Body of pancreas (tissue), 4 donors: ENCODE measurements around the gene AIFM2. TPM values are rescaled to one million over a fixed set of nuclear protein-coding genes. Genes with fewer than 3 reads are reported as not detected.
"Not testable (repeated sequence)": the region's sequence is repeated elsewhere in the genome, so short reads cannot be mapped to it uniquely, and the experiment has no call there.

ENCODE experiments used
- ATAC-seq: fragments of 150-250 bp; one replicate; pipeline ENCODE4 v1.9.1; 2016
- DNase-seq, 4 donors: peaks; one replicate each; pipeline ENCODE4 v3.0.0-alpha.2; 2019
- H3K27ac ChIP-seq, 4 donors: fragments of 200-600 bp; sonication (generic); 1 replicate in 3 of 4; 2 replicates in 1 of 4; pipeline versions ENCODE4 v1.5.1 to v1.6.1; 2016 to 2019; ENCODE audit warnings: mild to moderate bottlenecking in 1 of 4, mixed read lengths in 1 of 4, moderate library complexity in 1 of 4
- H3K27me3 ChIP-seq, 2 donors: fragments of 200-600 bp; sonication (generic); one replicate each; pipeline ENCODE4 v1.6.0; 2016; ENCODE audit warnings: mild to moderate bottlenecking in 1 of 2
- H3K36me3 ChIP-seq, 2 donors: fragments of 200-600 bp; sonication (generic); replicated peaks in 1 of 2; 2 replicates each; pipeline ENCODE4 v1.5.1; 2016; ENCODE audit warnings: low read depth in 2 of 2; ENCODE audit not compliant: insufficient read depth in 1 of 2
- H3K4me1 ChIP-seq: fragments of 200-600 bp; sonication (generic); one replicate; pipeline ENCODE4 v1.6.0; 2016
- H3K4me3 ChIP-seq, 2 donors: fragments of 200-600 bp; sonication (generic); 1 replicate in 1 of 2; 2 replicates in 1 of 2; pipeline ENCODE4 v1.5.1; 2016 to 2019
- H3K9me3 ChIP-seq, 3 donors: fragments of 200-600 bp; sonication (generic); 1 replicate in 2 of 3; 2 replicates in 1 of 3; pipeline ENCODE4 v1.5.1; 2016
- POLR2A ChIP-seq, 3 donors: fragments of 450-650 bp; IDR thresholded peaks; one replicate each; pipeline ENCODE4 v1.6.1; 2016; ENCODE audit warnings: antibody characterized with exemption in 3 of 3, mild to moderate bottlenecking in 2 of 3
- WGBS, 2 donors: methylation state at CpG; one replicate each; pipeline ENCODE4 v1.1.5; 2017; 5-methylcytosine and 5-hydroxymethylcytosine counted together
- intact Hi-C: fragments of 100-400 bp; cut with DNase I; formaldehyde crosslinking; loops from one replicate; pipeline ENCODE4 v1.15.1; 2023
- total RNA-seq, 2 donors: library from RNA; depleted of rRNA; stranded (reverse); fragments of >200 nt; gene quantifications; one replicate each; pipeline ENCODE4 v1.1.0, GENCODE V29; 2016
- TF ChIP-seq, protein P1 (sequence below), 7 experiments: fragments of 450-650 bp in 4 of 7; fragments of 200-600 bp in 3 of 7; sonication (generic) in 3 of 7; IDR thresholded peaks; one replicate each; pipeline ENCODE4 v1.5.1; 2016 to 2019; ENCODE audit warnings: antibody characterized with exemption in 7 of 7

The AIFM2 gene
- total RNA-seq, 2 donors from 2014 or later, result 4.2 to 12.2 TPM

DNA sequence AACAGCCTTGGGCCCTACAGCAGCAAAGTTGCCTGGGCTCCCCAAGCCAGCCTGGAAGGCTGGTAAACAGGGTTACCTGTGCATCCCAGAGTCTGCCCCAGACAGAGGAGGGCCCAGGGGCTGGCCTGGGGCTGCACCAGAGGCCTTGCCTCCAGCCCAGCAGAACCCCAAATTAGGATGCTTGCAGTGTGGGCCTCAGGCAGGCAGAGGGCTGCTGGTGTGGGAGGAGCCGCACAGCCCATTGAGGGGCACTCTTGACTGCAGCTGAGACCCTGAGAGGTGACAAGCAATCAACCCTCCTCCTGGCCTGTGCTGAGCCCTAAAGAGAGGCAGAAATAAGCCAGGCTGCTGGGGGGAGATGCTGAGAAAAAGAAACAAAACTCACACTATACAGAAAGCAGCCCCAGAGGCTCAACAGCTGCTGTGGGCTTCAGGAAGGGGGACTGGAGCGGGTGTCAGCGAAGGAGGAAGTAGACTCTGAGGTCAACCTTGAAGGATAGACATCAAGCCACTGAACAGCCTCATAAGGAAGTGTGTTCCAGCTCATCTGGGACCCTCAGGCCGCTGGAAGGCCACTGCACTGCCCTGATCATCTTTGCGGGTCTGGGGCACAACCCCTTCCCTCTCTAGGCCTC, 6.6 kb downstream of the AIFM2 start:
- DNase-seq (no peak), ATAC-seq (no peak)
- no peaks in the 10 kb centered on the region for H3K4me1 ChIP-seq
- WGBS, 2 donors, result 75 to 86% methylated on average over 4 to 5 of the region's 5 CpGs
- no peaks in the 10 kb centered on the region for H3K36me3 ChIP-seq
- no peak for TF ChIP-seq POLR2A (IDR thresholded peaks at IDR 0.05)
- TF ChIP-seq, protein P1, sequence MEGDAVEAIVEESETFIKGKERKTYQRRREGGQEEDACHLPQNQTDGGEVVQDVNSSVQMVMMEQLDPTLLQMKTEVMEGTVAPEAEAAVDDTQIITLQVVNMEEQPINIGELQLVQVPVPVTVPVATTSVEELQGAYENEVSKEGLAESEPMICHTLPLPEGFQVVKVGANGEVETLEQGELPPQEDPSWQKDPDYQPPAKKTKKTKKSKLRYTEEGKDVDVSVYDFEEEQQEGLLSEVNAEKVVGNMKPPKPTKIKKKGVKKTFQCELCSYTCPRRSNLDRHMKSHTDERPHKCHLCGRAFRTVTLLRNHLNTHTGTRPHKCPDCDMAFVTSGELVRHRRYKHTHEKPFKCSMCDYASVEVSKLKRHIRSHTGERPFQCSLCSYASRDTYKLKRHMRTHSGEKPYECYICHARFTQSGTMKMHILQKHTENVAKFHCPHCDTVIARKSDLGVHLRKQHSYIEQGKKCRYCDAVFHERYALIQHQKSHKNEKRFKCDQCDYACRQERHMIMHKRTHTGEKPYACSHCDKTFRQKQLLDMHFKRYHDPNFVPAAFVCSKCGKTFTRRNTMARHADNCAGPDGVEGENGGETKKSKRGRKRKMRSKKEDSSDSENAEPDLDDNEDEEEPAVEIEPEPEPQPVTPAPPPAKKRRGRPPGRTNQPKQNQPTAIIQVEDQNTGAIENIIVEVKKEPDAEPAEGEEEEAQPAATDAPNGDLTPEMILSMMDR (IDR thresholded peaks at IDR 0.05), result no peak
- intact Hi-C loops, result no loop called here
- no peaks in the 10 kb centered on the region for H3K9me3 ChIP-seq
- H3K27ac ChIP-seq, result no peak overlapping the region
- no peaks in the 10 kb centered on the region for H3K27me3 ChIP-seq
- H3K4me3 ChIP-seq, result no peak overlapping the region

DNA sequence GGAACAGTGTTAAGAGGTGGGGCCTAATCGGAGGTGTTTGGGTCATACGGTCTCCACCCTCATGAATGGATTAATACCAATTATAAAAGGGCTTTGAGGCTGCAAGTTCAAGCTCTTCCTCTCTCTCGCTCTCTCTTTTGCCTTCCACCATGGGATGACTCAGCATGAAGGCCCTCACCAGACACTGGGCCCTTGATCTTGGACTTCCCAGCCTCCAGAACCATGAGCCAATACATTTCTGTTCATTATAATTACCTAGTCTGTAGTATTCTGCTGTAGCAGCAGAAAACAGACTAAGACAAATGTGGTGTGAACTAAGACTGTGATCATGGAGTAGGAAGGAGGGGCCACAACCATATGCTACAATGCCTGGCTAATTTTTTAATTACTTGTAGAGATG, 7.7 kb downstream of the AIFM2 start:
- TF ChIP-seq POLR2A (IDR thresholded peaks at IDR 0.05), result no peak
- TF ChIP-seq, protein P1 (IDR thresholded peaks at IDR 0.05), result no peak
- ATAC-seq, result no peak
- no peaks in the 10 kb centered on the region for H3K36me3 ChIP-seq
- WGBS, 2 donors, result 95 to 97% methylated on average over 3 of the region's 3 CpGs
- no peaks in the 10 kb centered on the region for H3K9me3 ChIP-seq
- no peaks in the 10 kb centered on the region for H3K4me1 ChIP-seq
- H3K27ac ChIP-seq, result no peak overlapping the region
- H3K27me3 ChIP-seq, result no peaks in the 10 kb centered on the region
- no peak overlapping the region for H3K4me3 ChIP-seq
- intact Hi-C loops, result no loop called here
- DNase-seq, result no peak

- no peak overlapping the region for H3K27ac ChIP-seq
- TF ChIP-seq, protein P1 (IDR thresholded peaks at IDR 0.05), result no peak
- no peak for TF ChIP-seq POLR2A (IDR thresholded peaks at IDR 0.05)
- H3K9me3 ChIP-seq, result no peaks in the 10 kb centered on the region
- intact Hi-C loops, result no loop called here
- DNase-seq, result no peak
- no peak overlapping the region for H3K4me3 ChIP-seq
- no peaks in the 10 kb centered on the region for H3K4me1 ChIP-seq
- no peaks in the 10 kb centered on the region for H3K27me3 ChIP-seq
- no peak for ATAC-seq
- H3K36me3 ChIP-seq, result no peaks in the 10 kb centered on the region
- 91 to 94% methylated on average over 1 of the region's 1 CpG for WGBS, 2 donors
These were observed 8.2 kb downstream of the AIFM2 start for GRCh38 chr10:70124415-70124814.

DNA sequence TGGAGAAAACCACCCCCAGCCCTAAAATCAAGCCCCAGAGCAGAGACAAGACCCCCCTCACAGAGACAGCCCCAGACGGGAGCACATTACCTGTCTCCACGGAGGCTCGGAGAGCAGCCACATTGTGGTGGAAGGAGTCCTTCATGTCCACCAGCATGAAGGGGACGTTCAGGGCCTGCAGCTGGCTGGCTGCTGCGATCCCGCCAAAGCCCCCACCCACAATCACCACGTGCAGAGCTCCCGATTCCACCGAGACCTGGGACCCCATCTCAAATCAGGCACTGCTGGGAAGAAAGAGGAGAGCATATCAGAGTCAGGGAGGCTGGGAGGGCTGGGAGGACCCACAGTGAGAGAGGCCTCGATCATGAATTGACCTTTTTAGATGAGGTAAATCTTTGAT, 8.8 kb downstream of the AIFM2 start:
- no peak overlapping the region for H3K4me3 ChIP-seq
- TF ChIP-seq, protein P1 (IDR thresholded peaks at IDR 0.05), result no peak
- no peak for TF ChIP-seq POLR2A (IDR thresholded peaks at IDR 0.05)
- H3K9me3 ChIP-seq, result no peaks in the 10 kb centered on the region
- intact Hi-C loops, result no loop called here
- 89 to 92% methylated on average over 7 to 10 of the region's 10 CpGs for WGBS, 2 donors
- ATAC-seq (no peak), DNase-seq (no peak)
- H3K27ac ChIP-seq, result no peak overlapping the region
- H3K36me3 ChIP-seq, result no peaks in the 10 kb centered on the region
- no peaks in the 10 kb centered on the region for H3K27me3 ChIP-seq
- H3K4me1 ChIP-seq, result no peaks in the 10 kb centered on the region

DNA sequence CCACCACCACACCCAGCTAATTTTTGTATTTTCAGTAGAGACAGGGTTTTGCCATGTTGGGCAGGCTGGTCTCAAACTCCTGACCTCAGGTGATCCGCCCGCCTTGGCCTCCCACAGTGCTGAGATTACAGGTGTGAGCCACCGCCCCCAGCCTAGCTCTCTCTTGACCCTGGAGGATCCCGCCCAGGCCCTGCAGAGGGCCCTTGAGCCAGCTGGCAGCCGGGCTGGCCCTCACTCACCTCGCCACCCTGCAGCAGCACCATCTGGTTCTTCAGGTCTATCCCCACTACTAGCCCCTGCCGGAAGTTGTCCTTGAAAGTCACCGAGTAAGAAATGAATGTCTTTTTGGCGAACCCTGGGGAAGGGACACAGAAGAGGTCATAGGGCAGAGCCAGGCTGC, 9.5 kb downstream of the AIFM2 start:
- DNase-seq, intact Hi-C loops: not testable (repeated sequence)

More for the DNA sequence above, 9.5 kb downstream of the AIFM2 start:
- not testable (repeated sequence) for H3K9me3 ChIP-seq, H3K4me1 ChIP-seq, H3K36me3 ChIP-seq, H3K27me3 ChIP-seq, H3K4me3 ChIP-seq, H3K27ac ChIP-seq, ATAC-seq
- 96 to 97% methylated on average over 9 of the region's 9 CpGs for WGBS, 2 donors
